Measurements from ENCODE around the gene C2orf66.

Gene C2orf66

GRCh38 chr2:196809260-196809659 is at the start of gene C2orf66:
Gene C2orf66, minus strand, starts transcription at chr2:196809355. Its CDS starts 19 bp downstream, at chr2:196809336.
- DNase-seq, result no peak

DNA sequence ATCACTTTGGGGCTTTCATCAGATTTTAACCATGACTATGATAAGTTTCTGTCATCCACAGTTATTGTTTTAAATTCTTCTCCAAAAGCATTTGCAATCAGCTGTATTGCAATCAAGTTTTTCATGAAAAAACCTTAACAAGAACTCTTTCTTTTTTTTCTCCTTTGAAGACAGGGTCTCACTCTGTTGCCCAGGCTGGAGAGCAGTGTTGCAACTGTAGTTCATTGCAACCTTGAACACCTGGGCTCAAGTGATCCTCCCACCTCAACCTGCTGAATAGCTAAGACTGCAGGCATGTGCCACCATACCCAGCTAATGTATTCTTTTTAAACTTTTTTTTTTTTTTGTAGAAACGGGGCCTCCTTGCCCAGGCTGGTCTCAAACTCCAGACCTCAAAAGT is 45.5 kb upstream of the C2orf66 start:
- DNase-seq, result no peak

- no peak for DNase-seq
These were observed 44.3 kb upstream of the C2orf66 start for GRCh38 chr2:196853301-196854087.

DNA sequence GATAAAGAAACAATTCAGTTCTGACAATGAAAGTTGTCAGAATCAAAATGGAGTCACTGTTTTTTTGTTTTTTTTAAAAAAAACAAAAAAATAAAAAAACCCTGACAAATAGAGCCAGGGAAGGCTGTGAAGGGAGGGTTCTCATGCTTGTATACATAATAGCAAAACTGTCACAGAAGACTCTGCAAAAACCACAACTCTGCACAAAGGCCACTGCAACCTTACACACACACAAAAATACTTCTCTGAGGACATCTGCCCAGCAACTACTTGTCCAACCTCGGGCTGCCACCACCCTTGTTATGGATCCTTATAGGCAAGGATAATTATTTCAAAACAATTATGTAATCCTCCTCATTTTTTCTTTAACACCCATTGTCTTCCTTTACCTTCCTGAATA is 41.9 kb upstream of the C2orf66 start:
- DNase-seq, result no peak

DNA sequence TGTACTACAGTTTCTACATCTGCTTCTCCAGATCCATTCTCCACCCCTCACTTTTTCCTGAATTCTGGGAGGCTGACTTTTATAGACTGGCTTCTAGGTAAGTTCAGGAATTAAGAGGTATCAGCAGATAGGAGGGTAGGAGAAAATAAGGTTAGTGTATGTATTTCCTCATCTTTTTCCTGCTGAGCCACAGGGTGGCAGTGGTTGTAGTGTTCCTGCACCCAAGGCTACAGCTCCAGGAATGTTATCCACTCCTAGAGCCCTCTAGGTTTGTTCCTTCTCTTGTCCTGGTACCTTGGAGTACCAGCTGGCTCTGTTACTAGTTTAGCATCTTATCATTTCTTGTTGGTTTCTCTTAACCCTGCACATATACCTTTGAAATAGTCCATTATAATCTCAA is 40.7 kb upstream of the C2orf66 start:
- no peak for DNase-seq

GRCh38 chr2:196846295-196846694 is 37.1 kb upstream of the C2orf66 start:
- no peak for DNase-seq

DNA sequence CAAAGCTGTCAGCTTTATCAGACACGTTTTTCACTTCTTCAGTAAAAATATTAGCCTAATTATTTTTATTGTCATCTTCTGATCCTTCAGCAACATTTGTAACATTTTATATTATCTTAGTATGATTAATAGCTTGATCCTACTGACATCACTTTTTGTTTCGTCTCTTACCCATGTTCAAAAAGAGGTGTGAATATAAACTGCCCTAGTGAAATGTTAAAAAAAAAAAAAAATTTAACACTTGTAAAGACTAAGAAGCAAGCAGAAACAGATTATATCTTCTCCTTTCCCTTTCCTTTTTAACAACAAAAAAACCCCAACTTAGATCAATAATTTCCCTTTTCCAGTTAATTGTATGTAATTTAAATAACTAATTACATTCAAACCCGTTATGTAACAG is 36.2 kb upstream of the C2orf66 start:
- no peak for DNase-seq

DNA sequence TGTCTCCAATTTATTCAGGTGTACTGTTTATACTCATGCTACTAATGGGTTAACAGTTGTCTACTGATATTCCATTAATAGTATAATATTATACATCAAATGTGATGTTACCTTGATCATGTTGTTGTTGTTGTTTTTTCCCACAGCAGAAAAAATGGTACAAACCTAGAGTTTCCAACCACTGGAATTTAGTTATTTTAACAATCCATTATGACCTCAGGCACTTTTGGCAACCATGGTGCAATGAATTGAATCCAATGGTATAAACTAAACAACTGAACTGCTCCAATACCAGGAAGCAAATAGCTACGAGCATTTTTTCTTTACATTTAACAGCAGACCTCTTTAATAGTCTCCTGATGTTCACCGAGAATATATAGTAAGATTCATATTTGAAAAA is 31.0 kb upstream of the C2orf66 start:
- no peak for DNase-seq

GRCh38 chr2:196839574-196839973 is 30.4 kb upstream of the C2orf66 start:
- no peak for DNase-seq

DNA sequence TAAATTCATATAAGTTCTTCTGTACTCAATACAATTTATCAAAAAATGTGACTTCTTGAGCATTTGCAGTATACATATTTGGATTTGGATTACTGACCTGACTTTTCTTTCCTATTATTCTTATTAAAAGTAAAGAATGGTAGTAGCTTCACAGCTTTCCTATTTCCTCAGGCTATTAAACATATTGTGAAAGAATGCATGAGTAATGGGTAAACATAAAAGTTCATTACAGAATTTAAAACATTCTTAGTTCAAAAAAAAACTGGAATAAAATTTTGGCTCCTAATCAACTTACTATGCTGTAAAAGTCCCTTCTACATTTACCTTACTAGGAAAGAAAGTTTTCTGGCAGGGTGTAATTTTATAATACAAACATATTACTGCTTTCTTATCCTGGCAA is 27.3 kb upstream of the C2orf66 start:
- DNase-seq, result no peak

DNA sequence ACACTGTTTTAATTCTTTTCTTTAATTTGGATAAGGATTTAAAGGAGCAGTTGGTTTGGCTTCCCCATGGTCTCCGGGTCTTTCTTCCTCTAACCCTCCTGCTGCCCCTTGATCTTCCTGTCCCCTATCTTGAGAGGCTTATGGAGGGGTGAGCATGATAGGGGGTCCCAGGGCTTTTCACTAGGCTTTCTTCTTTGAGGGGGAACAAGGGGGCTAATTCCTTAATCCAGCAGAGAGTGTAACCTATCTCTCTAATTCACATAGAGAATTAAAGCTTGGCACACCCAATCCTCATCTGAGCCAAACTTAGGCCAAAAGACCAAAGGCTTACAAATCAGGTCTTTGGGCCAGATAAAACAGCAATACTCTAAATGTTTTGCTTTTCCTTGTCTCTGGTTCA is 21.5 kb upstream of the C2orf66 start:
- no peak for DNase-seq

DNA sequence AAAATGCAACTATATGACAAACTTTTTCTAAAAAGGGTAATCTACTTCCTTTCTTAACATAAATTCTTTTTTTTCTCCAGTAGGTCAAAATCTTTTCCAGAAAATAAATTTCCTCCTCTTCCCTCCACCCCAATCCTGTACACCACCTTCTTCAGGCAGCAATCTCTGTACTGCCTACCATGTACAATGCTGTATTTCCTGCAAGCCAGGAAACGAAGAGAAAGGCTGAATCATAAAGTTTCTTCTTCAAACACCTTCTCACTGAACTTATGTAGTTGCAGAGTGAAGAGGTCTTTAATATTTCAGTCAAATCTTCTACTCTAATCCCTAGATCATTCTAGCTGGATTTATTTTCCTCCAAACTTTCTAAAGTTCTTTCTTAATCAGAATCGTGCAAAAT is 18.2 kb upstream of the C2orf66 start:
- no peak for DNase-seq

- peak; percentile 18 to 56 for DNase-seq
These were observed 14.8 kb upstream of the C2orf66 start for GRCh38 chr2:196823750-196824522.

DNA sequence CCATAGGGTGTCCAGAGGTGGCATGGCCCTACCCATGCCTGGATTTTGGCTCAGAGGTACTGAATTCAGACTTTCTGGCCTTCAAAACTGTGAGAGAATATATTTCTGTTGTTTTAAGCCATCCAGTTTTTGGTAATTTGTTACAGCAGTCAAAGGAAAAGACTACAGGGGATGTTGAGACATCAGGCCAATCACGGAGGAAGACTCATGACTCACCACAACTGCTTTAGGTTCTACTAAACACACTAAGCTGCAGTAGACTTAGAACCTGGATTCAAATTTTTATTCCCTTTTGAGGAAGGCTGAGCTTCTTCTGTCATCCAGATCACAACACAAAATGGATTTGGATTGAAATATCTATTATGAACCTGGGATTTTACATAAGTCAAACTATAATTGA is 12.0 kb upstream of the C2orf66 start:
- no peak for DNase-seq

- no peak for DNase-seq
These were observed 981 bp downstream of the C2orf66 start for GRCh38 chr2:196808083-196808665.

DNA sequence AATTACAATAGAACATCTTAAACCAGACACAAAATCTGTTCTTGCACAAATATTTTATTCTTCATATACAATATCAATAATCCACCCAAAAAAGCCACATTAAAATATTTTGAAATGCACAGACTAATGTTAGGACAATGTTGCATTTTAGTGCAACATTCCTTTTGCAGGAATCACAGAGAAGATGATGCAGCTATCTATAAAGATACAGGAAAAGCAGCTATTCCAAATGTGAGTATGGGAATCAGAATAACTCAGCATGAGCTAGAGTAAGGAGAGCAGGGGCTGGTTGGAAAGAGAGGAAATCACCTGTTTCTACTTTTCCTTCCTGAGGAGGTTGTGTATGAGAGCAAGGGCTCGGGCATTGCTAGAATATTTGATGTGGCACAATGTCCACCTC is 4.8 kb downstream of the C2orf66 start:
- DNase-seq, result no peak

DNA sequence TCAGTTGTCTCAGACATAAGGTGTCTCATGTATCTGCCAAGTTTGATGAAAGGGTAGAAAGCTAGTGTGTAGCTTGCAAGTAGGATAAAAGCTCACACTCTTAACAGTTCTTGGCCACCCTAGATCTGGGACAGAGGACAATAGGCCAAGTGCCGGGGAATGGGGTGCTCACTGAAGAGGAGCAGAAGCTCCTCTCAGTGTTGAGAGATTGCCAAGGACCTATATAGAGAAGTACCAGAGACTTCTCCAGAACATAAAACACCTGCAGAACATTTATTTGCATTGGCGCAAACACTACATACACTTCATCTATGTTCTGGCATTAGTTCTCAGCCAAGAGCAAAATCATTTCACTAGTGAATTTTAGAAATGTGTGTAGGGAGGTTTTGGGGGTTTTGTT is 6.8 kb downstream of the C2orf66 start:
- no peak for DNase-seq

GRCh38 chr2:196801674-196802261 is 7.4 kb downstream of the C2orf66 start:
- no peak for DNase-seq

DNA sequence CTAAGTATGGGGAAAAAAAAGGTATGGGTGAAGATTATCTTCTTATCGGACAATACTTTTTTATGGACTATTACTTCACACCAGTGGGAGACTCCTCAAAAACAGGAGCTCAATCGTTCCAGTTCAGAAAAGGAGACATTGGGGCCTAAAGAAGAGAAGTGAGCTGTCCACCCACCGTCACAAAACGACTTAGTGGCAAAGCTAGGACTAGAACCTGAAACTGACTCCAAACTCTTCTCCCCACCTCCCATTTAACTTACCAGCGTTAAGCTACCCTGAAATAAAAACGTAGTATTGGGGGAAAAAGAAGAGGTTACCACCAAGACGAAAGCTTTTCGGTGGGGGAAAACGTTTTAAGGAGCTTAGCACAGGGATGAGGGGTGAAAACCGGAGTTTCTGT is 10.2 kb downstream of the C2orf66 start:
- DNase-seq, result peak; percentile 12 to 13

DNA sequence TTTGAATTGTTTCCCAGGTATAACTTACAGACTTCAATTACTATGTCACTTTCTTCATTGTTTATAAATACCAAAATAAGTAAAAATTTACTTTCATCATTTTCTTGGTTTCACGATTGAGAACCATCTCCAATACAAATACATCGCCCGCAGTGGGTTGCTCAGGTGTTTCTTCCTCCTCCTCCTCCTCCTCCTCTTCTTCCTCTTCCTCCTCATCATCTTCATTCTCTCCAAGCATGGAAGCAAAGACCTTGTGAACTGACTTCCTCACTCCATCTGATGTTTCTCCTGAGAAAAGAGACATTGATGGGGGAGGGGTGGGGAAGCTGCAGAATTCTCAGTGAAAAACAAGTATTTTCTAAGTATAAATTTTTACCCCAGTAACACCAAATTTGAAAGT is 16.3 kb downstream of the C2orf66 start:
- no peak for DNase-seq

DNA sequence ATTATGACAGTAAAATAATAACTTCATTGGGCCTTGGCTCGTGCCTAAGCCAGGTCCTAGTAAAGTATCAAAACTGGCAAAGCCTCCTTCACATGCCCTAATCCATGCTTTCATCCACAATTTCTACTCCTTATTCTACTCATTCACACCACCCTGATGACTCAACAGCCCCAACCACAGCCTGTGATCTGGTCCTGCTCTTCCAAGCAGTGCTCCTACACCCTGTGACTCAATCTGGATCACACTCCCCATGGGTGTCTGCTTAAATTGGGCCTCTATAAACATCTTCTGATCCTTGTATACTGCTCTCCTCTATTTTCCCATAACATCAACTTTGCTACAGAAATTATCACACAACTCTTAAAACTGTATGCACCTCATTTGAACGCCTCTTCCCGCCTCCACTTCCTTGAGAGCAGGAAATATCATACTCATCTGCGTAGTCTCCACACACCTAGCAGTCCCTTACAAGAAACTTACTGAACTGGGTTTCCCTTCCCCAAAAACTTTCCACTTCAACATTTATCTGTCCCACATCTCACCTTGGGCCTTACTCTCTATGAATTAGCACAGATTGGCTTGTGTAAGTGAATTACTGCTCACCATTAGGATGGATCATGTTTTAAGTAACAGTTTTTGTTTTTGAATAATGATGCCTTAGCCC is 25.6 kb downstream of the C2orf66 start:
- no peak for DNase-seq

- DNase-seq, result no peak
These were observed 42.1 kb downstream of the C2orf66 start for GRCh38 chr2:196767101-196767500.

GRCh38 chr2:196759378-196759706 is 49.8 kb downstream of the C2orf66 start:
- no peak for DNase-seq
